ENCODE results near the gene ITGAL.

DNA sequence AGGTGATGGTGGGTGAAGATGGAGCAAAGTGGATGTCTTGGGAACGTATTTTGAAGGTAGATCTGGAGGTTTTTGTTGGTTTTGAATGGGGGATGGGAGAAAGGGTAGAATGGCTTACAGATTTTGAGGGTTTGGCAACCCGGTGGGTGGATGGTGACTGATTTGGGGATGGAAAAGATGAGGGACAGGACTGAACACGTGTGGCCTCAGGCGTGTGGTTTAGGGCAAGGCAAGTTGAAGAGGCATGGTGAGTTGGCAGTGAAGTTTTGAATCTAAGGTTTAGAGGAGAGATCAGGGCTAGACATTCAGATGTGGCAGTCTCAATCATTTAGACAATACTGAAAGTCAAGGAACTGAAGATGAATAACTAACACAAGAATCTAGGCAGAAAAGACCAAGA lies 37.7 kb upstream of the ITGAL start:
- TF ChIP-seq NFIC (IDR thresholded peaks at IDR 0.05) (no peak), EP300 (IDR thresholded peaks at IDR 0.05; ENCODE audit: borderline replicate concordance) (no peak), TAF1 (IDR thresholded peaks at IDR 0.05; ENCODE audit: low read depth) (no peak), RAD21 (IDR thresholded peaks at IDR 0.05; ENCODE audit: low read depth) (no peak), CEBPB (IDR thresholded peaks at IDR 0.05) (no peak), YY1 (IDR thresholded peaks at IDR 0.05; ENCODE audit: low read depth) (no peak), CREB1 (IDR thresholded peaks at IDR 0.05; ENCODE audit: low read depth) (no peak), EGR1 (IDR thresholded peaks at IDR 0.05) (no peak)
- TF ChIP-seq, protein P1, sequence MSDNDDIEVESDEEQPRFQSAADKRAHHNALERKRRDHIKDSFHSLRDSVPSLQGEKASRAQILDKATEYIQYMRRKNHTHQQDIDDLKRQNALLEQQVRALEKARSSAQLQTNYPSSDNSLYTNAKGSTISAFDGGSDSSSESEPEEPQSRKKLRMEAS (IDR thresholded peaks at IDR 0.05), result no peak
